ENCODE results near the gene CNTN5. TPM values are rescaled to one million over a fixed set of nuclear protein-coding genes. Genes with fewer than 3 reads are reported as not detected.

The CNTN5 gene
- total RNA-seq, 4 donors from 2014 or later: not detected

GRCh38 chr11:100177651-100178050 is 1156.9 kb downstream of the CNTN5 start:
- TF ChIP-seq CTCF (IDR thresholded peaks at IDR 0.05; ENCODE audit: low read depth): no peak

GRCh38 chr11:100182350-100182749 is 1161.6 kb downstream of the CNTN5 start:
- no peak for TF ChIP-seq CTCF (IDR thresholded peaks at IDR 0.05; ENCODE audit: low read depth)

GRCh38 chr11:100182927-100183326 is 1162.2 kb downstream of the CNTN5 start:
- no peak for TF ChIP-seq CTCF (IDR thresholded peaks at IDR 0.05; ENCODE audit: low read depth)

- TF ChIP-seq CTCF (IDR thresholded peaks at IDR 0.05; ENCODE audit: low read depth): no peak
Measured at GRCh38 chr11:100185588-100185987, 1164.8 kb downstream of the CNTN5 start.

- TF ChIP-seq CTCF (IDR thresholded peaks at IDR 0.05; ENCODE audit: low read depth): no peak
Measured at GRCh38 chr11:100188137-100188783, 1167.5 kb downstream of the CNTN5 start.

GRCh38 chr11:100190395-100190794 is 1169.6 kb downstream of the CNTN5 start:
- TF ChIP-seq CTCF (IDR thresholded peaks at IDR 0.05; ENCODE audit: low read depth): no peak

GRCh38 chr11:100192181-100192580 is 1171.4 kb downstream of the CNTN5 start:
- TF ChIP-seq CTCF (IDR thresholded peaks at IDR 0.05; ENCODE audit: low read depth): no peak

Data from subcutaneous adipose tissue (tissue), 4 donors.